NK-92 treated with Interleukin-12 subunit alpha and Interleukin-12 subunit beta, amount 100 ng/mL, for 24 hours (cell line): ENCODE data around the gene CD84.
"Not testable (repeated sequence)": the region's sequence is repeated elsewhere in the genome, so short reads cannot be mapped to it uniquely, and the experiment has no call there.

Source experiments
- DNase-seq: peaks from one replicate; lab custom pipeline; 2025; lab: John Stamatoyannopoulos, UW

The CD84 gene

GRCh38 chr1:160540859-160541233 is 38.5 kb downstream of the CD84 start:
- no peak for DNase-seq

- DNase-seq = no peak
Measured at GRCh38 chr1:160539990-160540858, 39.1 kb downstream of the CD84 start.

- DNase-seq = no peak
Measured at GRCh38 chr1:160539684-160539989, 39.7 kb downstream of the CD84 start.

- DNase-seq = no peak
Measured at GRCh38 chr1:160538985-160539651, 40.2 kb downstream of the CD84 start.

- no peak for DNase-seq
Measured at GRCh38 chr1:160537714-160538665, 41.3 kb downstream of the CD84 start.

GRCh38 chr1:160534823-160535605 is 44.3 kb downstream of the CD84 start:
- DNase-seq = no peak

- DNase-seq = not testable (repeated sequence)
Measured at GRCh38 chr1:160532557-160532813, 46.8 kb downstream of the CD84 start.

- not testable (repeated sequence) for DNase-seq
Measured at GRCh38 chr1:160531809-160532556, 47.3 kb downstream of the CD84 start.

GRCh38 chr1:160529401-160529952 is 49.8 kb downstream of the CD84 start:
- not testable (repeated sequence) for DNase-seq

- DNase-seq = not testable (repeated sequence)
Measured at GRCh38 chr1:160523789-160524188, 55.5 kb downstream of the CD84 start.

- no peak for DNase-seq
Measured at GRCh38 chr1:160522622-160523345, 56.5 kb downstream of the CD84 start, which contains the start of gene SLAMF6. SLAMF6 (minus strand) TSS chr1:160523255; CDS start chr1:160523192, 63 bp downstream.

- no peak for DNase-seq
Measured at GRCh38 chr1:160522136-160522535, 57.2 kb downstream of the CD84 start.

GRCh38 chr1:160521554-160521953 is 57.7 kb downstream of the CD84 start:
- DNase-seq = no peak

- no peak for DNase-seq
Measured at GRCh38 chr1:160520999-160521398, 58.3 kb downstream of the CD84 start.

GRCh38 chr1:160520582-160520981 is 58.7 kb downstream of the CD84 start:
- DNase-seq = no peak

GRCh38 chr1:160519642-160520435 is 59.5 kb downstream of the CD84 start:
- no peak for DNase-seq

- DNase-seq = not testable (repeated sequence)
Measured at GRCh38 chr1:160517519-160517918, 61.8 kb downstream of the CD84 start.

- not testable (repeated sequence) for DNase-seq
Measured at GRCh38 chr1:160515908-160516307, 63.4 kb downstream of the CD84 start.

- no peak for DNase-seq
Measured at GRCh38 chr1:160504651-160505050, 74.6 kb downstream of the CD84 start.
